Gastroesophageal sphincter (tissue), 3 donors: ENCODE data around the gene CTIF.

Source experiments
- CTCF ChIP-seq, 4 experiments: fragments of 200-600 bp in 2 of 4; fragments of 450-650 bp in 2 of 4; sonication (generic) in 1 of 4; IDR thresholded peaks; one replicate each; pipeline ENCODE4 v1.5.1; 2017 to 2019; ENCODE audit warnings: antibody characterized with exemption in 4 of 4, mild to moderate bottlenecking in 2 of 4, moderate library complexity in 2 of 4
- EP300 ChIP-seq: sonication (generic); formaldehyde crosslinking; IDR thresholded peaks from one replicate; pipeline ENCODE4 v1.6.1; 2017; ENCODE audit warnings: antibody characterized with exemption, mild to moderate bottlenecking
- POLR2A ChIP-seq, 2 donors: fragments of 450-650 bp; IDR thresholded peaks; one replicate each; pipeline ENCODE4 v1.6.1; 2017; ENCODE audit warnings: antibody characterized with exemption in 2 of 2, mild to moderate bottlenecking in 2 of 2, moderate library complexity in 1 of 2

GRCh38 chr18:48896326-48896874, 357.6 kb downstream of the CTIF start:
- TF ChIP-seq EP300 (no peak), CTCF (IDR thresholded peaks at IDR 0.05) (no peak), POLR2A (IDR thresholded peaks at IDR 0.05) (no peak)
